ENCODE results near the gene VRTN. TPM values are rescaled to one million over a fixed set of nuclear protein-coding genes. Genes with fewer than 3 reads are reported as not detected.

VRTN gene
- total RNA-seq, 1 donor from 2014 or later, result not detected

DNA sequence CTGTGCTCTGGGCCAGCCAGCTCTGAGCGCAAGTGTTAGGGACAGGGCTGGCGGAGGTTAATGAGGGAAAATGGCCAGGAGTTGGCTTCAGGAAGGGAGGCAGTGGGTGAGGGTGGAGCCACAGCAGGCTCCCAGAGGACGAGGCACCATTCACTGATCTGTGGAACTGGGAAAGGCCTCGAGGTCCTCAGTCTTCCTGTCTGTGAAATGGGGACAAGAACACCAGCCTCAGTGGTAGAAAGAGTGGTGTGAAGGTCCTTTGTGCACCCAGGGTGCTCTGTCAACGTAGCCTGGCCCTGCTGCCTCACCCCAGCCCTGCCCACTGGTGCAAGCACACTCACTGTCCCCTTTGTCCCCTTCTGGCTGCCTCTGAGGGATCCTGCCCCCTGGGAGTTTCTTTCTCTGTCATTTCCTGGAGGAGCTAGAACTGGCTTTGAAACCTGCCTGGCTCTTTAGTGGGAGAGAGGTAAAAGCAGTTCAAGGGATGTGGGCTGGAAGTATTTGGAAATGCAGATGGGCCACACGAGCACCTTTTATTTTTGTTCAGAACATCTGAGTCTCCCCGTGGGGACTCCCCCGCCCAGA, 52.7 kb downstream of the VRTN start:
- no peak overlapping the region for H3K27ac Mint-ChIP-seq
- DNase-seq (ENCODE audit: low spot score in 2 of 2, unreplicated experiment in 2 of 2), result no peak
- peaks cover 59% of the 10 kb centered on the region for H3K27me3 Mint-ChIP-seq (ENCODE audit: low read depth)
- no peak for TF ChIP-seq CTCF (IDR thresholded peaks at IDR 0.05; ENCODE audit: unreplicated experiment)
- H3K4me3 Mint-ChIP-seq, result no peak overlapping the region
- no peaks in the 10 kb centered on the region for H3K36me3 Mint-ChIP-seq
- H3K4me1 Mint-ChIP-seq, result peaks cover 12% of the 10 kb centered on the region
- H3K9me3 Mint-ChIP-seq, result no peaks in the 10 kb centered on the region

DNA sequence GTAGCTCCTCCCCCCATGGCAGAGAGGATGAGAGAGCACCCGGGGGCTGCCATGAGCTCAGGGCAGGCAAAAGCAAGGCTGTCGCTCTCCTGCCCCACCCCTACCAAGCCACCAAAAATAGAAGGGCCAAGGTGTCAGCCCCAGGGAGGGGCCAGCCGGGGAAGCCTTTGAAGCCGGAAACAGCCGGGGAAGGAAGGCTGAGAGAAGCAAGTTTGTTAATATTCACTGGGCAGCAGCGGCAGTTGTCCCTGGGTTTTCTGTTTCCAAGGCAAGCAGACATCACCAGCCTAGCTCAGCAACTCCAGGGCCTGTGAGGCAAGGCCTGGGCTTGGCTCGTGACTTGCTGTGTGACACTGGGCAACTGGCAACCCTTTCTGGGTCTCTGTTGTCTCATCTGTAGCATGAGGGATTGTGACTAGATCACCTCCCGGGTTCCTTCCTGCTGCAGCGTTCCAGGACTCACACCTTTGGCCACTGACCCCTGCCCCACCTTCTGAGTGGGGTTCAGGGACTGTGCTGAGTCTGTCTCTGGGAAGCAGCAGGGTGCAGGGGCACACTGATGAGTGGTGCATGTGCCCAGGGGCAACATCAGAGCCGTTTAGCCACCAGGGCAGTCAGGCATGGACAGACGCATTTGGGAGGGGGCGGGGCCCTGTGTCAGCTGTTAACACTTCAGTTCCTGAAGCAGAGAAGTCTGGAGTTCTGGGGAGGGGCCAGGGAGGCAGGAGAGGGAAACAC, 53.4 kb downstream of the VRTN start:
- Mint-ChIP-seq H3K27me3 (ENCODE audit: low read depth) (peaks cover 57% of the 10 kb centered on the region), H3K36me3 (no peaks in the 10 kb centered on the region), H3K9me3 (no peaks in the 10 kb centered on the region), H3K27ac (no peak overlapping the region), H3K4me1 (peaks cover 12% of the 10 kb centered on the region), H3K4me3 (peak overlapping the region; percentile 16)
- TF ChIP-seq CTCF (IDR thresholded peaks at IDR 0.05; ENCODE audit: unreplicated experiment), result no peak
- DNase-seq (ENCODE audit: low spot score in 2 of 2, unreplicated experiment in 2 of 2), result no peak

DNA sequence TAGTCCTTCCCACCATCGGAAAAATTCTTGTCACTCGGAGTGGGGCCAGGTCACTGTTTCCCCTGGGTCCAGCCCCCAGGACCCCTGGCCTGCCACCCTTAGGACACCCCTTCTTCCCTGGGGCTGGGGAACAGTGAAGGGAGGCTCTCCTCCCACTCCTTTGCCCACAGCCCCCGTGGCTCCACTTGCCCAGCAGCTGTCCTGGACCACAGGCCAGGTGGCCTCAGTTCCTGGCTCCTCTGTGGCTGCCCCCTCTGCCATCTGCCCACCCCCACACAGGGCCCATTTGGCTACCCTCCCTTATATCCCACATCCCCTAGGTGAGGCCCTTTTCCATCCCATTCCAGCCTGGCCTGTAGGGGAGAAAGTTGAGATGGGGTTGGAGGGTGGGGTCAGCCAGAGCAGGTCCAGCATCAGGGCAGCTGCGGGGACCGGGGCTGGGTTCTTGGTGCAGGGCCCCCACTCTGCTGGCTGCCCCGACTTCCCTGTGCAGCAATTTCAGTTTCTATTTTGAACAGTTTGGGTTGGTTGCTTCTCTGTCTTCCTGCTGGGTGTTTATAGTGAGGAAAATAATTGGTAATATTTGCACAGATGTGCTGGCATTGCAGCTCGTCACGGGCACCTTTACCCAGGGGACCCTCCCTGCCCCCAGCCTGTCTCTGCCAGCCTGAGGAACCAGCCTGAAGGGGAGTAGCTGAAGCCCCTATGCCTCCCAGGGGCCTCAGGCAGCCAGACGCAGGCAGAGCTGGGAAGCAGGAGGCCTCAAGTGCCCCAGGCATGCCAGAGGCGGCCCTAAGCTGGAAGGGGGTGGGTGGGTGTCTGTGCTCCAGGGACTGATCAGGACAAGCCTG, 54.4 kb downstream of the VRTN start:
- peaks cover 52% of the 10 kb centered on the region for H3K27me3 Mint-ChIP-seq (ENCODE audit: low read depth)
- no peak for DNase-seq (ENCODE audit: low spot score in 2 of 2, unreplicated experiment in 2 of 2)
- H3K4me3 Mint-ChIP-seq, result no peak overlapping the region
- no peak for TF ChIP-seq CTCF (IDR thresholded peaks at IDR 0.05; ENCODE audit: unreplicated experiment)
- no peaks in the 10 kb centered on the region for H3K36me3 Mint-ChIP-seq
- H3K9me3 Mint-ChIP-seq, result no peaks in the 10 kb centered on the region
- H3K4me1 Mint-ChIP-seq, result peaks cover 12% of the 10 kb centered on the region
- H3K27ac Mint-ChIP-seq, result no peak overlapping the region

DNA sequence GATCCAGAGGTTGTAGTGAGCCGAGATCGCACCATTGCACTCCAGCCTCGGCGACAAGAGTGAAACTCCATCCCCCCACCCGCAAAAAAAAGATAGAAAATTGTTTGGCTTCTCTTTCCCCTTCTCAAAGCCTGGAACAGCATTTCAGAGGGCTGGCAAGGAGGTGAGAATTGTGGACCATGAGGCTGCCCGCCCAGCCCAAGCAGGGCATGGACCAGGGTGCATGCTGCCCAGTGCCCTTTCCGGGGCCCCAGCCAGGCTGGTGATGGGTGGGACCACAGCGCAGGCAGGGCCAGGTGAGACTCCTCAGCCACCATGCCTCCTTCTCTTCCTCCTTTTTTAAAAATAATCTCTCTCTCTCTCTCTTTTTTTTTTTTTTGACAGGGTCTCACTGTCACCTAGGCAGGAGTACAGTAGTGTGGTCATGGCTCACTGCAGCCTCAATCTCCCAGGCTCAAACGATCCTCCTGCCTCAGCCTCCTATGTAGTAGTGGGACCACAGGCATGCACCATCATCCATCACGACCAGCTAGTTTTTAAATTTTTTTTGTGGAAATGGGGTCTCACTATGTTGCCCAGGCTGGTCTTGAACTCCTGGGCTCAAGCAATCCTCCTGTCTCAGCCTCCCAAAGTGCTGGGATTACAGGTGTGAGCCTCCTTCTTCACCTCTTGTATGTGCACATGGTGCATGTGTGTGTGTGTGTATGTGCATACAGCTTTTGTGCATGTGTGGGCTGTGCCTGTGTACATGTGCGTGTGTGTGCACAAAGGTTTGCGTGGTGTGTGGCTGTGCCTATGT, 55.5 kb downstream of the VRTN start:
- Mint-ChIP-seq H3K27ac (no peak overlapping the region), H3K27me3 (ENCODE audit: low read depth) (peaks cover 43% of the 10 kb centered on the region), H3K9me3 (no peaks in the 10 kb centered on the region)

More for the DNA sequence above, 55.5 kb downstream of the VRTN start:
- Mint-ChIP-seq H3K4me3 (no peak overlapping the region), H3K4me1 (peaks cover 12% of the 10 kb centered on the region), H3K36me3 (no peaks in the 10 kb centered on the region)
- no peak for TF ChIP-seq CTCF (IDR thresholded peaks at IDR 0.05; ENCODE audit: unreplicated experiment)
- DNase-seq (ENCODE audit: low spot score in 2 of 2, unreplicated experiment in 2 of 2), result no peak
